Activated naive CD8-positive, alpha-beta T cell (primary cell): Measurements from ENCODE around the gene FCGR3A.
"Not testable (repeated sequence)": the region's sequence is repeated elsewhere in the genome, so short reads cannot be mapped to it uniquely, and the experiment has no call there.

Experiments
- H3K27ac Mint-ChIP-seq: one replicate; pipeline ENCODE4 v1.8.0; 2021; ENCODE audit warnings: mixed read lengths
- H3K27me3 Mint-ChIP-seq: one replicate; pipeline ENCODE4 v1.8.0; 2021; ENCODE audit warnings: mixed read lengths
- H3K36me3 Mint-ChIP-seq: one replicate; pipeline ENCODE4 v1.8.0; 2021; ENCODE audit warnings: mixed read lengths
- H3K4me1 Mint-ChIP-seq: one replicate; pipeline ENCODE4 v1.8.0; 2021; ENCODE audit warnings: low read depth, mixed read lengths
- H3K4me3 Mint-ChIP-seq: one replicate; pipeline ENCODE4 v1.8.0; 2021; ENCODE audit warnings: mild to moderate bottlenecking, mixed read lengths
- H3K9me3 Mint-ChIP-seq: one replicate; pipeline ENCODE4 v1.8.0; 2021; ENCODE audit warnings: low read depth, mixed read lengths

Gene FCGR3A

GRCh38 chr1:161549652-161550051 lies at the start of gene FCGR3A:
Gene FCGR3A (minus strand): TSS chr1:161549818. CDS start chr1:161549736, 82 bp downstream.
- Mint-ChIP-seq H3K4me3 (no peak within 1 kb of the TSS), H3K36me3 (no peaks in the 10 kb centered on the region), H3K27ac (no peak within 1 kb of the TSS), H3K27me3 (no peaks in the 10 kb centered on the region), H3K9me3 (no peaks in the 10 kb centered on the region), H3K4me1 (peaks cover 12% of the 10 kb centered on the region)

DNA sequence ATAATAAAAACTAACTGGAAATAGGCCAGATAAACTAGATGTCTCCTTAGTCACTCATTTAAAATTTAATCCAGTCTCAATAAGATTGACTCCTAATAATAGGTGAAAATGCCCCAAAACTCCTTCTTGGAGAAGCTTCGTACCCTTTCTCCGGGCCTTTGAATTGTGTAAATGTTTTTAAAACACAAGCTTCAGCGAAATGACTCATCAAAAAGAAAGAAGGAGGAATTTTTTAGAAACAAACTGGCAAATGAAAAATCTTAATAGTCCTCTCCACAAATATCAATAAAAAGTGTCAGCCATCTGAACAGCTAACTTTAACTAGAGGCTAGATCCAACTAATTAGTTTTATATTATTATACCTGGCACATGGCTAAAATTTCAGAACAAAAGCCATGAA lies 47.5 kb upstream of the FCGR3A start:
- H3K36me3 Mint-ChIP-seq, H3K27ac Mint-ChIP-seq, H3K9me3 Mint-ChIP-seq, H3K4me1 Mint-ChIP-seq, H3K27me3 Mint-ChIP-seq, H3K4me3 Mint-ChIP-seq: not testable (repeated sequence)

DNA sequence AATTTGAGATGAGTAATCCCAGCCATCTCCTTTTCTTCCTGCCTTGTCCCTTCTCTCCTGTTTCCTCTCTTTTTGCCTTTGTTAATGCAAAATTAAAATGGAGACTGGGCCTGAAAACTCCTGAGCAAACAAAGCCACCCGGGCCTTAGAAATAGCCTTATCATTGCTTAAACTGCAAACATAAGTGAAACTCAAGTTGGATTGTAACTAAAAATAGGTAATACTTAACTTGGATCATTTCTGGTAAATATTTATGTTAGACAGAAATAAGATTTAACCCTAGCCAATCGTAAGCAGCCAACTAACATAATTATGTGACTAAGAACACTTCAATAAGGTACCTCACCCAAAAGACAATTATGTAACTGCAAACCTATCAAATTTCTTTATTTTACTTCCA lies 46.0 kb upstream of the FCGR3A start:
- not testable (repeated sequence) for H3K4me3 Mint-ChIP-seq, H3K36me3 Mint-ChIP-seq, H3K4me1 Mint-ChIP-seq, H3K9me3 Mint-ChIP-seq, H3K27ac Mint-ChIP-seq, H3K27me3 Mint-ChIP-seq

DNA sequence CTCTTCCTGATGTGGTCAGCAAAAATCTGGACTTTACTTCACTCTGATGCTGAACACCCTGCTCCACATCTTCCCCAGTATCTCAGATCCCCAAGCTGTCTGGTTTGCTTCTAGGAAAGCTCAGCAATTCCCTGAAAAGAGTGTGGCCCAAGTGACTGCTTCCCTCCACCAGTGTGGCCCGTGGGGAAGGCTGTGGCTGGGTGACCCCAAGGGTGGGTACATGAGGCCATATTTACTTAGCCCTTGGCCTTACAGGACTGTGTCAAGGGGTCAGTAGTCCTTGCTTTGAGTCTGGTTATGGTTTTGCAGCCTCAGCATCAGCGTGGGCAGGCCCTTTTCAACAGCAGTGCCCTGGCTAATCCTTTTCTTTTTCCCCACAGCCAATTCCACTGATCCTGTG lies 45.6 kb upstream of the FCGR3A start:
- H3K9me3 Mint-ChIP-seq, H3K4me3 Mint-ChIP-seq, H3K36me3 Mint-ChIP-seq, H3K27ac Mint-ChIP-seq, H3K27me3 Mint-ChIP-seq, H3K4me1 Mint-ChIP-seq: not testable (repeated sequence)

DNA sequence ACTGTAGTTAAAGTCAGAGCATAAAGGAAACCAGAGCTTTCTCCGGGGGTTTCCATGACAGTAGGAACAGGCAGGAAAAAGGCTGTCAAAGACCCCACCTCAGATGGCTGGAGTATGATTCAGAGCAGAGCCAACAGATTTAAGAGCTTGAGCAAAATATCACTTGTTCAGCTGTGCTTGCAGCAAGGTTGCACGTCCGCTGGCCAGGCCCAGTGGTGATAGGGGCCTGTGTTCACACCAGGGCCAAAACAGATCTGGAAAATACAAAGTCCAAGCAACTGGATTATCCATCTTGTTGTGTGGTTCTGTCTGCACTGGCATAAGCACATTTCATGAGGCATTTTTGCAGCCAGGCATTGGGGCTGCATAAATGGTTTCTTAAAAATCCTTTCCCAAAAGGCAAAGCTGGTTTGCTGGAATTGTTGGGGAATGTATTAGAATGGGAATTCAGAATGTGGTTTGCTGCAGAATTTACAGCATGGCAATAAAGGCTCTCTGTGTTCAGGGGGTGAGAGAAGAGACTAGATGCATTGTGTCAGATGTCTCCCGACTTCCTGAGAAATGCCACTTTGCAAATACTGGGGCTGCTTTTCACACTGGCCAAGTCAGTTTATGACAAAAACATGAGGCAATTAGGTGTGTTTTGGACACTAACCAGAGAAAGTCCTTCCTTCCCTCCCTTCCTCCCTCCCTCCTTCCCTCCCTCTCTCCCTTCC lies 44.8 kb upstream of the FCGR3A start:
- not testable (repeated sequence) for H3K4me1 Mint-ChIP-seq, H3K36me3 Mint-ChIP-seq, H3K4me3 Mint-ChIP-seq, H3K27ac Mint-ChIP-seq, H3K27me3 Mint-ChIP-seq, H3K9me3 Mint-ChIP-seq

- not testable (repeated sequence) for H3K27me3 Mint-ChIP-seq, H3K4me1 Mint-ChIP-seq, H3K4me3 Mint-ChIP-seq, H3K27ac Mint-ChIP-seq, H3K36me3 Mint-ChIP-seq, H3K9me3 Mint-ChIP-seq
These were observed 43.6 kb upstream of the FCGR3A start for GRCh38 chr1:161593092-161593755.

GRCh38 chr1:161592586-161592985 lies 43.0 kb upstream of the FCGR3A start:
- H3K9me3 Mint-ChIP-seq, H3K36me3 Mint-ChIP-seq, H3K4me3 Mint-ChIP-seq, H3K27me3 Mint-ChIP-seq, H3K4me1 Mint-ChIP-seq, H3K27ac Mint-ChIP-seq: not testable (repeated sequence)

- H3K4me1 Mint-ChIP-seq, H3K4me3 Mint-ChIP-seq, H3K9me3 Mint-ChIP-seq, H3K36me3 Mint-ChIP-seq, H3K27ac Mint-ChIP-seq, H3K27me3 Mint-ChIP-seq: not testable (repeated sequence)
These were observed 40.3 kb upstream of the FCGR3A start for GRCh38 chr1:161589920-161590319.

GRCh38 chr1:161589365-161589764 lies 39.7 kb upstream of the FCGR3A start:
- H3K36me3 Mint-ChIP-seq, H3K27me3 Mint-ChIP-seq, H3K9me3 Mint-ChIP-seq, H3K27ac Mint-ChIP-seq, H3K4me1 Mint-ChIP-seq, H3K4me3 Mint-ChIP-seq: not testable (repeated sequence)

GRCh38 chr1:161588596-161588995 lies 39.0 kb upstream of the FCGR3A start:
- H3K4me3 Mint-ChIP-seq, H3K4me1 Mint-ChIP-seq, H3K36me3 Mint-ChIP-seq, H3K27ac Mint-ChIP-seq, H3K27me3 Mint-ChIP-seq, H3K9me3 Mint-ChIP-seq: not testable (repeated sequence)

DNA sequence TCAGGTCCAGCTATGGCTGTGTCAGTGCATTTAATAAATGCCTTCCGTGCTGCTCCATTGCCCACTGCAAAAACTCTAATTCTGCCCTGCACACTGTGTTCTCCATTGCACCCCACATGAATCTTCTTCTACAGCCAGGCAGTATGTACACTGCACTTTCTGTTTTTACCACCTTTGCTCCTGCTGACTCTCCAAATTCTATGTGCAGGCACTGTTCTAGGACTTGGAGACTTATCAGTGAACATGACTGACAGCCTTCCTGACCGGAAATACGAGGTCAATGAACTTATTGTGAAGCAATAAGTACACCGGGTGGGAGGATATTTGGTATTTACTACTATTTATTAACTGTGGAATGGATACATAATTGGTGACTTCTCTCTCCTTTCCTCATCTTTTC lies 33.3 kb upstream of the FCGR3A start:
- not testable (repeated sequence) for H3K4me1 Mint-ChIP-seq, H3K27ac Mint-ChIP-seq, H3K9me3 Mint-ChIP-seq, H3K4me3 Mint-ChIP-seq, H3K27me3 Mint-ChIP-seq, H3K36me3 Mint-ChIP-seq

- not testable (repeated sequence) for H3K27ac Mint-ChIP-seq, H3K36me3 Mint-ChIP-seq, H3K4me1 Mint-ChIP-seq, H3K9me3 Mint-ChIP-seq, H3K27me3 Mint-ChIP-seq, H3K4me3 Mint-ChIP-seq
These were observed 31.4 kb upstream of the FCGR3A start for GRCh38 chr1:161580879-161581537.

- not testable (repeated sequence) for H3K4me3 Mint-ChIP-seq, H3K9me3 Mint-ChIP-seq, H3K4me1 Mint-ChIP-seq, H3K27me3 Mint-ChIP-seq, H3K27ac Mint-ChIP-seq, H3K36me3 Mint-ChIP-seq
These were observed 30.4 kb upstream of the FCGR3A start for GRCh38 chr1:161579856-161580507.

DNA sequence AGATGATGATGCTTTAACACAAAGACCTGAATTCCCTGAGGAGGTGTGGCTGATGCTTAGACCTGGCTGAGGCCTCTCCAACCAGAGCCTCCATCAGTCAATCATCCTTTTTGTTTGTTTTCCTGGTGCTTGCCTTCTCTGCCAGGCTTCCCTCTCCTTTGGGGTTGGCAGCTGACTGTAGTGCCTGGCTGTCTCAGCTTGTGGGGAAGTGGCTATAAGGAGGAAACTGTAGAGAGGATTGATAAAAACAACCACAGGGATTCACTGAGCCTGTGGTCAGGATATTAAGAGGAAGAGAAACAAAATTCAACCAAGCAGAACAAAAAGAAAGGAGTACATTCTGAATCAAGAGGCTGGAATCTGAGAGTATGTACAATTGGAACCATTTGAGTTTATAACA lies 27.1 kb upstream of the FCGR3A start:
- not testable (repeated sequence) for H3K27ac Mint-ChIP-seq, H3K4me3 Mint-ChIP-seq, H3K9me3 Mint-ChIP-seq, H3K4me1 Mint-ChIP-seq, H3K36me3 Mint-ChIP-seq, H3K27me3 Mint-ChIP-seq

- H3K4me3 Mint-ChIP-seq, H3K4me1 Mint-ChIP-seq, H3K27ac Mint-ChIP-seq, H3K27me3 Mint-ChIP-seq, H3K9me3 Mint-ChIP-seq, H3K36me3 Mint-ChIP-seq: not testable (repeated sequence)
These were observed 22.1 kb upstream of the FCGR3A start for GRCh38 chr1:161571703-161572102.

GRCh38 chr1:161566602-161566960 lies 17.0 kb upstream of the FCGR3A start:
- not testable (repeated sequence) for H3K4me1 Mint-ChIP-seq, H3K36me3 Mint-ChIP-seq, H3K9me3 Mint-ChIP-seq, H3K4me3 Mint-ChIP-seq, H3K27me3 Mint-ChIP-seq, H3K27ac Mint-ChIP-seq
